NCI-H69 (cell line): Measurements from ENCODE around the gene DUSP8.
"Not testable (repeated sequence)": the region's sequence is repeated elsewhere in the genome, so short reads cannot be mapped to it uniquely, and the experiment has no call there.

Source experiments
- DNase-seq: peaks from one replicate; lab custom pipeline; 2025; lab: John Stamatoyannopoulos, UW

DUSP8 gene

DNA sequence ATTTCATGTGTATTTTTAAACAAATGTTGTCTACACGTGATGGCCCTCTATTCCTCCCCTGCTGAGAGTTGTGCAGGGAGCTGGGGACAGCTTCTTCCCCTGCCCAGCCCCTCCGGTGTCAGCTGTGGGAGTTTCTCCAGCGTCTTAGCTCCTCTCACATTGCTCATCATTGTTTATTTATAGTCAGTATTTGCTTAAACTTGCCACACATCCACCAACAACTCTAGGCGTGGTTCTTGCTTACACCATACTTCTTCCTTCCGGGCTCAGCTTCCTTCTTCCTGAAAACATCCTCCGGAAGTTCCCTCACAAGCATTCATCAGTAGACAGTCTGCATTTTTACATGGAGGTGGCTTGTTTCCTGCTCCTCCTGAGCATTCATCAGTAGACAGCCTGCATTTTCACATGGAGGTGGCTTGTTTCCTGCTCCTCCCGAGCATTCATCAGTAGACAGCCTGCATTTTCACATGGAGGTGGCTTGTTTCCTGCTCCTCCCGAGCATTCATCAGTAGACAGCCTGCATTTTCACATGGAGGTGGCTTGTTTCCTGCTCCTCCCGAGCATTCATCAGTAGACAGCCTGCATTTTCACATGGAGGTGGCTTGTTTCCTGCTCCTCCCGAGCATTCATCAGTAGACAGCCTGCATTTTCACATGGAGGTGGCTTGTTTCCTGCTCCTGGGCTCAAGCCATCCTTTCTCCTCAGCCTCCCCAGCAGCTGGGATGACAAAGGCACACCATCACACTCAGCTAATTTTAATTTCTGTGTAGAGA lies 17.3 kb upstream of the DUSP8 start:
- not testable (repeated sequence) for DNase-seq

DNA sequence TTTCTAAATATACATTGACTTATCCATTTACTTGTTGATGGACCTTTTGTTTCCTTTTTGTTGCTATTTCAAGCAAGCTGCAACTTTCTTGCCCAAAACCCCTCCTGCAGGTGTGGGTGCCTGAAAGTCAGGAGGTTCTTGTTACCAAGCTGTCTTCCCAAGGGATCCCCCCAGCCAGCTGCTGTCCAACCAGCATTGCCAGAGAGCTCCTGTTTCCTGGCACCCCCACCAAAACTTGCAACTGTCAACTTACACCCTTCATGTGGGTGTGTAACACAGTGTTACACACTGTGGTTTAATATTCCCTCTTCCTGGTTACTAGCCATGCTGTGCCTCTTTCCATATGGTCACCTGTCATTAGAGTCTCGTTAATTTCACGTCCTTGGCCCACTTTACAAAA lies 14.6 kb upstream of the DUSP8 start:
- peak; percentile 80 for DNase-seq

DNA sequence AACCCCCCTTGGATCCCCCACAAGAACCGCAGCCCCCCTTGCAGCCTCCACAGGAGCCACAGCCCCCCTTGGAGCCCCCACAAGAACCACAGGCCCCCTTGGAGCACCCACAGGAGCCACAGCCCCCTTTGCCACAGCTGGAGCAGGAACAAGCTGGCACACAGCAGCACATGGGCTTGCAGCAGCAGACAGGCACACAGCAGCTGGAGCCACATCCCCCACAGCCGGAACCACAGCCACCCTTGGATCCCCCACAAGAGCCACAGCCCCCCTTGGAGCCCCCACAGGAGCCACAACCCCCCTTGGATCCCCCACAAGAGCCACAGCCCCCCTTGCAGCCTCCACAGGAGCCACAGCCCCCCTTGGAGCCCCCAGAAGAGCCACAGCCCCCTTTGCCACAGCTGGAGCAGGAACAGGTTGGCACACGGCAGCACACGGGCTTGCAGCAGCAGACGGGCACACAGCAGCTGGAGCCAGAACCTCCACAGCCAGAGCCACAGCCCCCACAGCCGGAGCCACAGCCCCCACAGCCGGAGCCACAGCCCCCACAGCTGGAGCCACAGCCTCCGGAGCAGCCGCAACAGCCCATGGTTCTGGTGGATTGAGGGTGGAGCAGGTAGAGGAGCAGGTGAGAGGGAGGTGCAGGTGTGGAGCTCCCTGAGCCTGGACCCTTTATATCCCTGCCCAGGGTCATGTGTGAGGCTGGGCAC lies 12.7 kb upstream of the DUSP8 start, which contains the start of gene KRTAP5-1:
TSS of gene KRTAP5-1 (minus strand) at position 623 of the 710 bp plus-strand sequence. CDS start at position 589, 34 bp downstream.
- DNase-seq, result not testable (repeated sequence)

DNA sequence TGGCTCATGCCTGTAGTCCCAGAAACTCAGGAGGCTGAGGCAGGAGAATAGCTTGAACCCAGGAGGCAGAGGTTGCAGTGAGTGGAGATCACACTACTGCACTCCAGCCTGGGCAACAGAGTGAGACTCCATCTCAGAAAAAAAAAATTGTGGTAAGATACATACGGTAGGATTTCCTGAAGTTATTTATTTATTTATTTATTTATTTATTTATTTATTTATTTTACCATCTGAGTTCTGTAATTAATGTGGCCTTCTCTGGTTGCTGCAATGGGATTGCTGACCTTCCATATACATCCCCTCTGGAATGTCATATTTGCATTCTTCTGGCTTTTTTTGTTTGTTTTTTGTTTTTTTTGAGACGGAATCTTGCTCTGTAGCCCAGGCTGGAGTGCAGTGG lies 10.8 kb upstream of the DUSP8 start:
- DNase-seq, result not testable (repeated sequence)

GRCh38 chr11:1581976-1582375 lies 9.9 kb upstream of the DUSP8 start:
- no peak for DNase-seq

DNA sequence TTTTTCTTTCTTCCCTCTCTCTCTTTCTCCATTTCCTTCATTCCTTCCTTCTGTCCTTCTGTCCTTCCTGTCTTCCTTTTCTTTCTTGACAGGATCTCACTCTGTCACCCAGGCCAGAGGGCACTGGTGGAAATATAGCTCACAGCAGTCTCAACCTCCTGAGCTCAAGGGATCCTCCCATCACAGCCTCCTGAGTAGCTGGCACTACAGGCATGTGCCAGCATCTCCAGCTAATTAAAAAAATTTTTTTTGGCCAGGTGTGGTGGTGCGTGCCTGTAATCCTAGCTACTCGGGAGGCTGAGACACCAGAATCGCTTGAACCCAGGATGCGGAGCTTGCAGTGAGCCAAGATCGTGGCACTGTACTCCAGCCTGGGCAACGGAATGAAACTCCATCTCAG lies 4.8 kb upstream of the DUSP8 start:
- DNase-seq, result no peak

DNA sequence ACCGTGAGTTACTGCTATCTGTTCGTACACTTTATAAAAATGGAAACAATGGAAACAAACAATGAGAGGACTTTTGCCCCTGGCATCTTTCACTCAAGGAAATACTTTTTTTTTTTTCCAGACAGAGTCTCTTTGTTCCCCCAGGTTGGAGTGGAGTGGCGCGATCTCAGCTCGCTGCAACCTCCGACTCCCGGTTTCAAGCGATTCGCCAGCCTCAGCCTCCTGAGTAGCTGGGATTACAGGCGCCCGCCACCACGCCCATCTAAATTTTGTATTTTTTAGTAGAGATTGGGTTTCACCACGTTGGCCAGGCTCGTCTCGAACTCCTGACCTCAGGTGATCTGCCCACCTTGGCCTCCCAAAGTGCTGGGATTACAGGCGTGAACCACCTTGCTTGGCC lies 3.7 kb upstream of the DUSP8 start:
- DNase-seq, result not testable (repeated sequence)

DNA sequence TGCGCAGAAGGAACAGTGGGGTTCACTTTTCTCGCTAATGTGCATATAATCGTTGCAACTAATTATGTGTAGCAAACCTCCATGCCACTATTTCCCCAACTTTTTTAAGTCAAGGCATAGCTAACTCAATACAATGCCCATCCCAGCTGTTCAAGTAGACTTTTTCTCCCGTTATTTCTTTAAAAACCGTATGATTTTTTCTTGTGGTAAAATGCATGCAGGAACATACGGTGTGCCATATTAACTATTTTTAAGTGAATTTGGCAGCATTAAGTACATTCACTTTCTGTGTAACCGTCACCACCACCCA lies 2.8 kb upstream of the DUSP8 start:
- DNase-seq, result no peak

DNA sequence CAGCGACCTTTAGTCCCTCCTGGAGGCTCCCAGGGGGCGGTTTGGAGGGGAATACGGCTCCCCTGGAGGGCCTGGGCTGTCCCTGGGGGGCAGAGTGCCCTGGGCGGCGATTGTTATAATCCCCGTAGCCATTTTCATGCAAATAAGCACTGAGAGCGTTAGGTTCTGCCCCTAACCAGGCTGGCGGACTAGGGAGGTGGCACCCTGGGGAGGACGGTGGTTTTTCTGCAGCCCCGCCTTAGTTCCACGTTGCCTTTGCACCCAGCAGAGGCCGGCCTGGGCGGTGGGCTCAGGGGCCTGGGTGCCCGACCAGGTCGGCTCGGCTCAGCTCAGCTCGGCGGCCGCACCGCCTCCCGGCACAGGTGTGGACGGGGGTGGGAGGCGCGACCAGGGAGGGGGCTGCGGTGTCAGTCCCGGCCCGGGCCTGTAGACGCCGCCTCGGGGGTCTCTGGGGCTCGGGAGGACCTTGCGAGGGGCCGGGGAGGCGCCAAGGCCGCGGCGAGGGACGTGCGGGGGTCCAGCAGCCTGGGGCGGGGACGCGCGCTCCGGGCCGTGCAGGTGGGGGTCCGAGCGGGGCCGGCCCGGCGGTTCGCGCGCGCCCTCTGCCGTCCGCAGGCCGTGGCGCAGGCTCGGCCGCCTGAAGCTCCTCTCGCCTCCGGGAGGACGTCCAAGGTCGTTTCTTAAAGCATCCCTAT lies 2.3 kb upstream of the DUSP8 start:
- peak; percentile 86 for DNase-seq

GRCh38 chr11:1573903-1574237 lies 1.8 kb upstream of the DUSP8 start:
- peak; percentile 90 for DNase-seq

DNA sequence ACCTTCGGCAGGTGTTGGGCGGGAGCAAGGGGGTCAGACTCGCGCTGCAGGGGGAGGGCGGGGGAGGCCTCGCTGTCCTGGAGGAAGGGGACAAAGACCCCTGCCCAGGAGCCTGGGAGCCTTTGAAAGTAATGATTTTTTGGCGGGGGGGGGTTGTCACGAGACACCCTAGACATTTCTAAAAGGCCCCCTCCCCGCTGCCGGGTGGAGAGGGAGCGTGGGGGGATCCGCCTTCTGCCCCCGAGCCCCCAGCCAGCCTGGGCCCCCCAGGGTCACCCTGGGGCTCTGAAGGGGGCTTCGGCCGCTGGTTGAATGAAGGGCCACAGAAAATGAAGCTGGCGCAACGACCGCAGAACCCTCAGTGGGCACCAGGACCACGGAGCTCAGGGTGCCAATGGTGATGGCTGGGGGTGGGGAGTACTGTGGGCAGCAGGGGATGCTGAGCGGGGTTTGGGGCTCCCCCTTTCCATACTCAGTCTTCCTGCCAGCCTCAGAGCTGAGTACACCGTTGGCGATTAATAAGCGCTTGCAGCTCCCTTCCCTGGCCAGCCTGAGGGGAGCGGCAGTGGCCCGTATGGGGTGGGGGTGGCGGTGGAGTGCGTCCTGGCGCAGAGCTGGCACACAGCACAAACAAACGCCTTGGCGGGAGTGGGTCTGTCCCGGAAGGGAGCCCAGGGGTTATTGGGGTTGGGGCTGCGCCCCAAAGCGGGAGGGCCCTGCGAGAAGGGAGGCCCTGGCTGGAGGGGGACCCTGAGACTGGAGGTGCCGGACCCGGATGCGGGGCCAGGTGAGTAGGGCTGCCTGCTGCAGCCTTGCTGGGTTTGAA lies 1.2 kb upstream of the DUSP8 start:
- DNase-seq, result peak; percentile 84

- DNase-seq, result no peak
These were observed 293 bp downstream of the DUSP8 start for GRCh38 chr11:1571760-1572196.

DNA sequence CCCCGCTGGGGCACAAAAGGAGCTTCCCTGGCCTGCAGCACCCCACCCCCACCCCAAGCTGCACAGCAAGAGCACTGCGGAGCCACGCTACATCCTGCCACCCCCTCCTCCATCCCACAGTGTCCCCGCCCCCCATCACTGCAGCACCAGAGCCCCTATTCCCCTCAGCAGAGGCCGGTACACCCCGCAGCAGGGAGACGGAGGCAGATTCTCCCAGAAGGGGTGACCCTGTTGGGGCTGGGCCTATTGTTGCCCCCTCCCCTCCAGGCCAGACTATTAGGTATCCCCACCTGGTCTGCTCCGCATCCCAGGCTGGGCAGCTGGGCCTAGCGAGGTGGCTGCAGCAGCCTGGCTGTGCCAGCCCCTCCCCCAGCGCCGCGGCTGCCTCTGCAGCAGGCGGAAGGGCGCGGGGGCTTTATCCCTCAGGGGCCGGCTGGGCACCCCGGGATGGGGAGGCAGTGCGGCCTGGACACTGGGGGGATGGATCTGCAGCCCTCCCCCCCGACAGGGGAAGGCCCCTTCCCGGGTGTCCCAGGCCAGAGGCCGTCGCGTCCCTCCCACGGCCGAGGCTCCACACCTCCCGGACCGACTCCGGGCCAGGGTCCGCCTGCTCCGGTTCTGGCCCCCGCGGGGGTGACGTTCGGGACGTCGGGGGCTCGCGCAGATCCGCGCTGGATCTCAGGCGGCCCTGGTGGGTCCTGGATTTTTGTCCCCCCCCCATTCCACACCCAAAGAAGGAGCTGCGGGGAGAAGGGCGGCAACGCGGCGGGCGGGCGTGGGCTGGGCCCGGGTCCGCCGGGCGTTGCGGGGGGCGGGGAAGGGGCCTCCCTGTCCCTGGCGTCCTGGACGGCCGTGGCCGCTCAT lies 943 bp downstream of the DUSP8 start:
- DNase-seq, result peak; percentile 75

DNA sequence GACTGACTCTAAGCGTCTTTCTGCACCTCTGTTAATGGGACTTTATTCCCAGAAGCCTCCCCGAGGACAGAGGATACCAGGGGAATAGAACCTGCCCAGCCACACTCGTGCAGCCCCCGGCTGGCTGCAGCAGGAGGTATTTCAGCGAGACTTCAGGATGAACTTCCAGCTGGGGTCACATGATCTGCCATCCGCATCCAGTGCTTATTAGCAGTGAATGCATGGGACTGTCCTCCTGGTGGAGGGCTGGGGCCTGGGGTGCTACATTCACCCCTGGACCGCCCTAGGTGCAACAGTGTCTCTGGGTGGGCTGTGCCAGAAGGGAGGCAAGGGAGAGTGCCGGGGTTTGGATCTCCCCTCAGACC lies 1.6 kb downstream of the DUSP8 start:
- peak; percentile 55 for DNase-seq

DNA sequence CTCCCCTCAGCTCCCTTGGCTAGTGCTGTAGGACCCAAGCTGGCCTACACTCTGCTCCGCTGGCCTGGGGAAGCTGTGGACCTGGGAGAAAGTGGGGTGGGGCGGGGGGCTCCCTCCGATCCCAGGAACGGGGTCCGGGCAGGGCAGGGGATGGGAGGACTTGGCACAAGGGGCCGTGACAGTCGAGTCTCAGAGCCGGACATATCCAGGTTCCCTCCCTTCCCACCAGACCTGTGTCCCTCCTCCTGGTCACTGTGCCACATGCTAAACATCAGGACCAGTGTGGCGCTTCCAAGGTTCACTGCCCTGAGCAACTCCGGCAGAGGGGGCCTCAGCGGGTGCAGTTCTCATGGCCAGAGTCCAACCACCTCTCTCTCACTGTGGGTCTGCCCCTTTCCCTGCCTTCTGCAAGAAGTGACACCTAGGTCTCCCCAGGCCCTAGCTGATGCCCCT lies 2.0 kb downstream of the DUSP8 start:
- DNase-seq, result no peak

DNA sequence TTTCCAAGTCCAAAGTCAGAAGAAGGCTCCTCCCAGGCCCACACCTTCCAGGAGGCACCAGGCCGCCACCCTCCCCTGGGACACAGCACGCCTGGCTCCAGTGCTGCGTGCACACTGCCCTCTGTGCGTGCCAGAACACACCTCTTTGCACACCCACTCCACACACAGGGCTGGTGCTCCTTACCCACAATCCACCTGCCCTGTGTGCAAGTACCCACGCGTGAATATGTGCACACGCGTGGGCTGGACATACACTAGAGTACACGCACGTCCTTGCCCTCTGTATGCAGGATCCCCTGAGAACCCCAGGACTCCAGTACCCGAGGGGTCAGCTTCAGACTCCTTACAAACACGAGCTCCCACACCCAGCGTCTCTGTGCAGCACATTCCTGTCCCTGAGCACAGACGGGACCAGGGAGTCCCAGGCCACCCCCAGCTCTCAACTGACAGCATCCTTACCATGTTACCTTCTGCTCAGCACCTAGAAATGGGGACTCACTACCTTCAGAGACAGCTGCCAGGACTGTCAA lies 2.8 kb downstream of the DUSP8 start:
- peak; percentile 23 for DNase-seq

DNA sequence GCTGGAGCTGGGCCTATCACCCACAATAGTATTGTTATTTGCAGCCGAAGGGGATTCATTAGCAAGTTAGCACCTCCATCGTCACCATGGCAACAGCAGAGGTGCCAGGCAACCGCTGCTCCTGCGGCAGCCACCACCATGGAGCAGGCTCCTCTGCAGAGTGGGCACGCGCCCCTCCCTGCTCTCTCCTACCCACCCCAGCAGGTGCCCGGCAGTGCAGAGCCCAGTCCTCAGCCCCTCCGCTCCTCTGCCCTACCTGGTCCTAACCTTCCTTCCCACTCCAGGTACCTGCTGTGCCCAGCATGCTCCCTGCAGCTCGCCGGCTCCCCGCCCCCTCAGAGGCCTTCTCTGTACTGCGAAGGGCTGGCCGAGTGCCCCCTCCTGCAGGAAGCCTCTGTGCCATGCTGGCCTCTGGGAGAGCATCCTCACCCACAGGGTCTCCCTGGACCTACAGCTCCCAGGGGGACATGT lies 3.6 kb downstream of the DUSP8 start:
- peak; percentile 61 for DNase-seq

GRCh38 chr11:1567721-1568100 lies 4.4 kb downstream of the DUSP8 start:
- DNase-seq, result no peak

- no peak for DNase-seq
These were observed 4.9 kb downstream of the DUSP8 start for GRCh38 chr11:1567052-1567720.

GRCh38 chr11:1566381-1567051 lies 5.6 kb downstream of the DUSP8 start:
- no peak for DNase-seq
